ENCODE measurements around the gene CDC42BPB.

Gene CDC42BPB

DNA sequence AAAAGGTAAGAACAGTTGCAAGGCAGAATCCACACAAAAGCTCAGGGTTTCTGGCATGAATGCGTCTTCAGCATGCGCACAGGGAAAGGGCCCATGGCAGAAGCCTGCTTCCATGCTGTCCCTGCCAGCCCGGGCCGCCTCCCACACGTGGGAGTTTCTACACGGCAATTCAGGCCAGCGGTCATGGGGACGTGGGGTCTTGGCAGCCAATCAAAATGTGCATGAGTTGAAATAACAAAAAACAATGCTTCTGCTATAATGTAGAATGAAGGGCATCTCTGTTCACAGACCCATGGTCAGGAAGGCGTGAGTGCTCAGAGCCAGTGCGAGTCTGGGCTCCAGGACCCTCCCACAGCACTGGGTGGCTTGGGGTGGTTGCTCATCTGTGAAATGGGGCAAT, 106.3 kb downstream of the CDC42BPB start:
- no peak overlapping the region for H3K9ac ChIP-seq (ENCODE audit: low read length)
- no peak overlapping the region for H3K4me2 ChIP-seq (ENCODE audit: low read depth, low read length)
- H3K4me3 ChIP-seq (ENCODE audit: low read length) = no peak overlapping the region
- DNase-seq = no peak
- H3F3A ChIP-seq (ENCODE audit: insufficient read depth, low read length) = no peaks in the 10 kb centered on the region
- no peaks in the 10 kb centered on the region for H3K9me3 ChIP-seq (replicated peaks; ENCODE audit: insufficient read depth, low read length)
- H3K27ac ChIP-seq (ENCODE audit: low read length) = no peak overlapping the region
- no peaks in the 10 kb centered on the region for H3K36me3 ChIP-seq (replicated peaks; ENCODE audit: insufficient read depth, low read length)
- H3K79me2 ChIP-seq (ENCODE audit: low read length) = no peaks in the 10 kb centered on the region
- H3K4me1 ChIP-seq (ENCODE audit: low read length) = no peaks in the 10 kb centered on the region
- no peaks in the 10 kb centered on the region for H4K20me1 ChIP-seq (ENCODE audit: insufficient read depth, low read length)
- H3K27me3 ChIP-seq (replicated peaks; ENCODE audit: insufficient read depth, low read length) = no peaks in the 10 kb centered on the region
- H3K9me2 ChIP-seq (replicated peaks; ENCODE audit: insufficient read depth, low read length) = no peaks in the 10 kb centered on the region
- TF ChIP-seq, protein P1, sequence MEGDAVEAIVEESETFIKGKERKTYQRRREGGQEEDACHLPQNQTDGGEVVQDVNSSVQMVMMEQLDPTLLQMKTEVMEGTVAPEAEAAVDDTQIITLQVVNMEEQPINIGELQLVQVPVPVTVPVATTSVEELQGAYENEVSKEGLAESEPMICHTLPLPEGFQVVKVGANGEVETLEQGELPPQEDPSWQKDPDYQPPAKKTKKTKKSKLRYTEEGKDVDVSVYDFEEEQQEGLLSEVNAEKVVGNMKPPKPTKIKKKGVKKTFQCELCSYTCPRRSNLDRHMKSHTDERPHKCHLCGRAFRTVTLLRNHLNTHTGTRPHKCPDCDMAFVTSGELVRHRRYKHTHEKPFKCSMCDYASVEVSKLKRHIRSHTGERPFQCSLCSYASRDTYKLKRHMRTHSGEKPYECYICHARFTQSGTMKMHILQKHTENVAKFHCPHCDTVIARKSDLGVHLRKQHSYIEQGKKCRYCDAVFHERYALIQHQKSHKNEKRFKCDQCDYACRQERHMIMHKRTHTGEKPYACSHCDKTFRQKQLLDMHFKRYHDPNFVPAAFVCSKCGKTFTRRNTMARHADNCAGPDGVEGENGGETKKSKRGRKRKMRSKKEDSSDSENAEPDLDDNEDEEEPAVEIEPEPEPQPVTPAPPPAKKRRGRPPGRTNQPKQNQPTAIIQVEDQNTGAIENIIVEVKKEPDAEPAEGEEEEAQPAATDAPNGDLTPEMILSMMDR (IDR thresholded peaks at IDR 0.05; ENCODE audit: low read length) = no peak
- TF ChIP-seq EZH2 (optimal IDR thresholded peaks at IDR 0.05; ENCODE audit: low read depth, low read length) (no peak), EZH2phosphoT487 (IDR thresholded peaks at IDR 0.05; ENCODE audit: low read length) (no peak)
- no peak overlapping the region for H2AFZ ChIP-seq (ENCODE audit: low read length)

DNA sequence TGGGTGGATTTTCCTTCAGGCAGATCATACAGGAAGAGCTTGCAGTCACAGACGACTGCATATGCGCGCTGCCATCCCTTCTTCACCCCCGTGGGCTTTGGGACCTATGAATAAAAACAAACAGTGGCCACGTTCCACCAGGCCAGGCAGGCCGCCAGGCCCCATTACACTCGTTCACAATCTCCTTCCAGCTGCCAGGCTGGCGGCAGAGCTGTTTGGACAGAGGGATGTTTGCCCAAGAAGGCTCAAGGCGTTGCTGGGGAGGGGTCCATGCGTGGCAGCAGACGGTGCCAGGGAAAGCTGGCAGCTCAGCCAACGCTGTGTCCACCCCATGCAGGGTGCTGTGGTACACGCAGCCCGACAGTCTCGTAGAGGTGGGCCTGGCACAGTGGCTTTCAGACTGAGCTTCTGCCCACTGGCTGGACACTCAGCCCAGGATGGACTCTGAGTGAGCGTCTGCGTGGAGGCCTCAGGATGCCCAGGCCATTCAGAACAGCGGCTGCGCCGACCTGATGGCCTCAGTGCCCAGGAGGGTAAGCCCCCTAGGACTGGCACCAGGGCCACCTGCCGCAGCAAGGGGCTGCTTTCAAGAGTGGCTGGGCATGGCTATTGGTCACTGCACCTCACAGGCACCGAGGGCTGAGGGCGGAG, 107.4 kb downstream of the CDC42BPB start:
- H3K9me3 ChIP-seq (replicated peaks; ENCODE audit: insufficient read depth, low read length) = no peaks in the 10 kb centered on the region
- H3K9ac ChIP-seq (ENCODE audit: low read length) = no peak overlapping the region
- no peaks in the 10 kb centered on the region for H3K79me2 ChIP-seq (ENCODE audit: low read length)
- no peaks in the 10 kb centered on the region for H4K20me1 ChIP-seq (ENCODE audit: insufficient read depth, low read length)
- no peak overlapping the region for H2AFZ ChIP-seq (ENCODE audit: low read length)
- TF ChIP-seq EZH2 (optimal IDR thresholded peaks at IDR 0.05; ENCODE audit: low read depth, low read length) (no peak), EZH2phosphoT487 (IDR thresholded peaks at IDR 0.05; ENCODE audit: low read length) (no peak)
- TF ChIP-seq, protein P1 (IDR thresholded peaks at IDR 0.05; ENCODE audit: low read length) = no peak
- no peak overlapping the region for H3K27ac ChIP-seq (ENCODE audit: low read length)
- H3K4me2 ChIP-seq (ENCODE audit: low read depth, low read length) = no peak overlapping the region
- H3K4me1 ChIP-seq (ENCODE audit: low read length) = no peaks in the 10 kb centered on the region
- no peaks in the 10 kb centered on the region for H3F3A ChIP-seq (ENCODE audit: insufficient read depth, low read length)
- no peak for DNase-seq
- H3K9me2 ChIP-seq (replicated peaks; ENCODE audit: insufficient read depth, low read length) = no peaks in the 10 kb centered on the region
- no peaks in the 10 kb centered on the region for H3K27me3 ChIP-seq (replicated peaks; ENCODE audit: insufficient read depth, low read length)
- no peak overlapping the region for H3K4me3 ChIP-seq (ENCODE audit: low read length)
- H3K36me3 ChIP-seq (replicated peaks; ENCODE audit: insufficient read depth, low read length) = no peaks in the 10 kb centered on the region

- no peaks in the 10 kb centered on the region for H3K4me1 ChIP-seq (ENCODE audit: low read length)
- no peak overlapping the region for H2AFZ ChIP-seq (ENCODE audit: low read length)
- H3K36me3 ChIP-seq (replicated peaks; ENCODE audit: insufficient read depth, low read length) = no peaks in the 10 kb centered on the region
- no peaks in the 10 kb centered on the region for H3K27me3 ChIP-seq (replicated peaks; ENCODE audit: insufficient read depth, low read length)
- H3F3A ChIP-seq (ENCODE audit: insufficient read depth, low read length) = no peaks in the 10 kb centered on the region
- H3K4me3 ChIP-seq (ENCODE audit: low read length) = no peak overlapping the region
- no peak overlapping the region for H3K27ac ChIP-seq (ENCODE audit: low read length)
- no peak for DNase-seq
- TF ChIP-seq, protein P1 (IDR thresholded peaks at IDR 0.05; ENCODE audit: low read length) = no peak
- TF ChIP-seq EZH2phosphoT487 (IDR thresholded peaks at IDR 0.05; ENCODE audit: low read length) = no peak
- no peaks in the 10 kb centered on the region for H3K9me2 ChIP-seq (replicated peaks; ENCODE audit: insufficient read depth, low read length)
- H4K20me1 ChIP-seq (ENCODE audit: insufficient read depth, low read length) = no peaks in the 10 kb centered on the region
- no peaks in the 10 kb centered on the region for H3K9me3 ChIP-seq (replicated peaks; ENCODE audit: insufficient read depth, low read length)
- H3K4me2 ChIP-seq (ENCODE audit: low read depth, low read length) = no peak overlapping the region
- H3K9ac ChIP-seq (ENCODE audit: low read length) = no peak overlapping the region
- H3K79me2 ChIP-seq (ENCODE audit: low read length) = no peaks in the 10 kb centered on the region
Observed at GRCh38 chr14:102949062-102949800, 108.1 kb downstream of the CDC42BPB start.
